Measurements from ENCODE around the gene WDR59.

- TF ChIP-seq CTCF (IDR thresholded peaks at IDR 0.05) (no peak), POLR2A (IDR thresholded peaks at IDR 0.05) (no peak)
Measured at GRCh38 chr16:75029854-75030253, 44.9 kb upstream of the WDR59 start.

Data from heart left ventricle (tissue), 13 donors.